HepG2 (cell line): ENCODE measurements around the gene LGALS4. TPM values are rescaled to one million over a fixed set of nuclear protein-coding genes. Genes with fewer than 3 reads are reported as not detected.

Experiments used
- AHDC1 ChIP-seq: sonication (generic); formaldehyde crosslinking; IDR thresholded peaks from 2 replicates; pipeline ENCODE4 v1.5.1; 2020; ENCODE audit warnings: mild to moderate bottlenecking, missing genetic modification reagents, borderline replicate concordance
- AHR ChIP-seq: IDR thresholded peaks from 2 replicates; pipeline ENCODE4 v1.6.1; 2018; ENCODE audit warnings: missing genetic modification reagents, missing compliant biosample characterization
- HIVEP1 ChIP-seq: sonication (generic); formaldehyde crosslinking; IDR thresholded peaks from 2 replicates; pipeline ENCODE4 v1.4.0; 2020; ENCODE audit warnings: mild to moderate bottlenecking, missing genetic modification reagents
- HMGA1 ChIP-seq: sonication (generic); formaldehyde crosslinking; conservative IDR thresholded peaks from 2 replicates; pipeline ENCODE4 v1.4.0; 2020; ENCODE audit warnings: missing genetic modification reagents
- MIER2 ChIP-seq: IDR thresholded peaks from 2 replicates; pipeline ENCODE4 v1.6.1; 2016; ENCODE audit warnings: missing biosample characterization, missing genetic modification reagents
- ZBTB40 ChIP-seq, 2 experiments: fragments of 450-650 bp in 1 of 2; sonication (generic) in 1 of 2; formaldehyde crosslinking in 1 of 2; IDR thresholded peaks; 2 replicates each; pipeline versions ENCODE4 v1.6.1 to v1.8.0; 2016 to 2022; ENCODE audit warnings: antibody characterized with exemption in 1 of 2, mild to moderate bottlenecking in 1 of 2, missing genetic modification reagents in 1 of 2
- ZFP82 ChIP-seq: sonication (generic); formaldehyde crosslinking; IDR thresholded peaks from 2 replicates; pipeline ENCODE4 v1.5.1; 2020; ENCODE audit warnings: mild to moderate bottlenecking, missing genetic modification reagents, borderline replicate concordance
- ZFX ChIP-seq: sonication (generic); formaldehyde crosslinking; IDR thresholded peaks from 2 replicates; pipeline ENCODE4 v1.4.0; 2020; ENCODE audit warnings: mild to moderate bottlenecking, low read depth, missing genetic modification reagents, moderate library complexity
- ZNF569 ChIP-seq: sonication (generic); formaldehyde crosslinking; IDR thresholded peaks from 2 replicates; pipeline ENCODE4 v1.5.0; 2020; ENCODE audit warnings: mild to moderate bottlenecking, missing genetic modification reagents, moderate library complexity, borderline replicate concordance
- ZNF773 ChIP-seq: sonication (generic); formaldehyde crosslinking; IDR thresholded peaks from 2 replicates; pipeline ENCODE4 v1.4.0; 2020; ENCODE audit warnings: missing genetic modification reagents, borderline replicate concordance
- polyA plus RNA-seq, 8 experiments: library from polyadenylated mRNA; depleted of rRNA in 3 of 8; stranded (reverse) in 7 of 8; unstranded in 1 of 8; fragments of >200 nt; fragmentation: Illumina TruSeq in 4 of 8; extraction: Trizol in 4 of 8; gene quantifications; 2 replicates each; pipeline versions ENCODE4 v1.2.1 to v1.2.3, GENCODE V29; 2011 to 2016; ENCODE audit warnings: low read depth in 4 of 8, missing spikeins in 1 of 8, mixed read lengths in 1 of 8; ENCODE audit not compliant: insufficient read depth in 1 of 8
- total RNA-seq, 5 experiments: library from RNA; depleted of rRNA; stranded (reverse); fragments of >200 nt; fragmentation: Illumina TruSeq; extraction: Trizol; gene quantifications; 2 replicates each; pipeline ENCODE4 v1.2.3, GENCODE V29; 2016; ENCODE audit warnings: low read depth in 1 of 5
- TF ChIP-seq, protein P1 (sequence below): sonication (generic); formaldehyde crosslinking; IDR thresholded peaks from 2 replicates; pipeline ENCODE4 v1.8.1; 2023; ENCODE audit warnings: mild to moderate bottlenecking, missing genetic modification reagents

The LGALS4 gene
- total and polyA plus RNA-seq, 2 of the 13 experiments (the other 11 are each of a cell fraction or from before 2014, with no cell fraction given): 0.24 to 0.71 TPM

GRCh38 chr19:38849147-38849859 lies 36.6 kb upstream of the LGALS4 start (continued):
- TF ChIP-seq ZBTB40 (IDR thresholded peaks at IDR 0.05): no peak
- 0 out of 2 replicates have a peak, but pooled peaks have one; percentile 58 for TF ChIP-seq ZBTB40 (CRISPR knock-in tag; IDR thresholded peaks at IDR 0.05)
- TF ChIP-seq HIVEP1: no peak; the same call in 1 of the 2 replicates
- no peak for TF ChIP-seq MIER2 (CRISPR knock-in tag)
- no peak for TF ChIP-seq ZNF569 (CRISPR knock-in tag)
- TF ChIP-seq ZNF773: no peak
- peak; percentile 94; the same call in 1 of the 2 replicates for TF ChIP-seq ZFP82
- TF ChIP-seq, protein P1, sequence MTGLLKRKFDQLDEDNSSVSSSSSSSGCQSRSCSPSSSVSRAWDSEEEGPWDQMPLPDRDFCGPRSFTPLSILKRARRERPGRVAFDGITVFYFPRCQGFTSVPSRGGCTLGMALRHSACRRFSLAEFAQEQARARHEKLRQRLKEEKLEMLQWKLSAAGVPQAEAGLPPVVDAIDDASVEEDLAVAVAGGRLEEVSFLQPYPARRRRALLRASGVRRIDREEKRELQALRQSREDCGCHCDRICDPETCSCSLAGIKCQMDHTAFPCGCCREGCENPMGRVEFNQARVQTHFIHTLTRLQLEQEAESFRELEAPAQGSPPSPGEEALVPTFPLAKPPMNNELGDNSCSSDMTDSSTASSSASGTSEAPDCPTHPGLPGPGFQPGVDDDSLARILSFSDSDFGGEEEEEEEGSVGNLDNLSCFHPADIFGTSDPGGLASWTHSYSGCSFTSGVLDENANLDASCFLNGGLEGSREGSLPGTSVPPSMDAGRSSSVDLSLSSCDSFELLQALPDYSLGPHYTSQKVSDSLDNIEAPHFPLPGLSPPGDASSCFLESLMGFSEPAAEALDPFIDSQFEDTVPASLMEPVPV (CRISPR knock-in tag): no peak; the same call in 1 of the 2 replicates
- TF ChIP-seq HMGA1 (CRISPR knock-in tag): no peak
- peak; percentile 29 for TF ChIP-seq ZFX (CRISPR knock-in tag)
- TF ChIP-seq AHDC1 (CRISPR knock-in tag): 0 out of 2 replicates have a peak, but pooled peaks have one; percentile 40
- no peak for TF ChIP-seq AHR
